Upper lobe of left lung (tissue), 6 donors: ENCODE data around the gene USP2. TPM values are rescaled to one million over a fixed set of nuclear protein-coding genes. Genes with fewer than 3 reads are reported as not detected.

Experiments
- ATAC-seq, 2 donors: fragments of 200-7000 bp; cut with Tn5 transposase; one replicate each; pipeline ENCODE4 v1.9.1; 2022; ENCODE audit warnings: mild to moderate bottlenecking in 2 of 2, moderate library complexity in 2 of 2; ENCODE audit not compliant: low FRiP score in 2 of 2
- DNase-seq, 2 donors: peaks; one replicate each; pipeline ENCODE4 v3.0.0-alpha.2; 2019 to 2020
- H3K27ac ChIP-seq, 4 donors: fragments of 200-600 bp; sonication (generic); one replicate each; pipeline ENCODE4 v1.5.1; 2016 to 2019
- H3K27me3 ChIP-seq, 4 donors: fragments of 200-600 bp; sonication (generic); one replicate each; pipeline ENCODE4 v1.5.1; 2017 to 2019
- H3K36me3 ChIP-seq, 4 donors: fragments of 200-600 bp; sonication (generic); one replicate each; pipeline ENCODE4 v1.5.1; 2016 to 2019
- H3K4me1 ChIP-seq, 4 donors: fragments of 200-600 bp; sonication (generic); one replicate each; pipeline ENCODE4 v1.5.1; 2018 to 2019
- H3K4me3 ChIP-seq, 4 donors: fragments of 200-600 bp; sonication (generic); one replicate each; pipeline ENCODE4 v1.5.1; 2017 to 2019; ENCODE audit warnings: mild to moderate bottlenecking in 2 of 4, moderate library complexity in 1 of 4
- H3K9me3 ChIP-seq, 4 donors: fragments of 200-600 bp; sonication (generic); one replicate each; pipeline ENCODE4 v1.5.1; 2018 to 2019
- EP300 ChIP-seq, 4 donors: sonication (generic); formaldehyde crosslinking; IDR thresholded peaks; one replicate each; pipeline ENCODE4 v1.5.1; 2017; ENCODE audit warnings: antibody characterized with exemption in 4 of 4, control low read depth in 2 of 4
- POLR2A ChIP-seq, 4 donors: fragments of 450-650 bp; IDR thresholded peaks; one replicate each; pipeline ENCODE4 v1.5.1; 2016 to 2017; ENCODE audit warnings: antibody characterized with exemption in 4 of 4, mild to moderate bottlenecking in 2 of 4
- POLR2AphosphoS5 ChIP-seq, 2 donors: sonication (generic); formaldehyde crosslinking; IDR thresholded peaks; one replicate each; pipeline ENCODE4 v1.5.1; 2017; ENCODE audit warnings: antibody characterized with exemption in 2 of 2
- WGBS, 2 donors: methylation state at CpG; one replicate each; pipeline ENCODE4 v1.1.5; 2017 to 2018; 5-methylcytosine and 5-hydroxymethylcytosine counted together
- total RNA-seq, 6 donors: library from RNA; depleted of rRNA in 4 of 6; stranded (reverse); fragments of >200 nt in 4 of 6; gene quantifications; one replicate each; pipeline versions ENCODE4 v1.1.0 to v1.2.1, GENCODE V29; 2016 to 2021
- TF ChIP-seq, protein P1 (sequence below), 6 experiments: fragments of 450-650 bp in 4 of 6; fragments of 200-600 bp in 2 of 6; sonication (generic) in 2 of 6; IDR thresholded peaks; one replicate each; pipeline ENCODE4 v1.5.1; 2016 to 2019; ENCODE audit warnings: antibody characterized with exemption in 6 of 6
- donor health status: DM: no; HTN: no; CAD: no; lungs with moderate emphysema.
- donor health status: DM: no; HTN: yes; CAD: no; lungs with severe emphysema.

Gene USP2
- total RNA-seq, 6 donors from 2014 or later: 1.7 to 5.0 (median 3.0) TPM

- no peaks in the 10 kb centered on the region for H3K27me3 ChIP-seq
- no peak overlapping the region for H3K4me3 ChIP-seq
- H3K4me1 ChIP-seq: peaks cover 3 to 24% (median 18%) of the 10 kb centered on the region in 4 donors
- H3K36me3 ChIP-seq: no peaks in the 10 kb centered on the region
- DNase-seq (no peak), ATAC-seq (no peak)
- TF ChIP-seq, protein P1, sequence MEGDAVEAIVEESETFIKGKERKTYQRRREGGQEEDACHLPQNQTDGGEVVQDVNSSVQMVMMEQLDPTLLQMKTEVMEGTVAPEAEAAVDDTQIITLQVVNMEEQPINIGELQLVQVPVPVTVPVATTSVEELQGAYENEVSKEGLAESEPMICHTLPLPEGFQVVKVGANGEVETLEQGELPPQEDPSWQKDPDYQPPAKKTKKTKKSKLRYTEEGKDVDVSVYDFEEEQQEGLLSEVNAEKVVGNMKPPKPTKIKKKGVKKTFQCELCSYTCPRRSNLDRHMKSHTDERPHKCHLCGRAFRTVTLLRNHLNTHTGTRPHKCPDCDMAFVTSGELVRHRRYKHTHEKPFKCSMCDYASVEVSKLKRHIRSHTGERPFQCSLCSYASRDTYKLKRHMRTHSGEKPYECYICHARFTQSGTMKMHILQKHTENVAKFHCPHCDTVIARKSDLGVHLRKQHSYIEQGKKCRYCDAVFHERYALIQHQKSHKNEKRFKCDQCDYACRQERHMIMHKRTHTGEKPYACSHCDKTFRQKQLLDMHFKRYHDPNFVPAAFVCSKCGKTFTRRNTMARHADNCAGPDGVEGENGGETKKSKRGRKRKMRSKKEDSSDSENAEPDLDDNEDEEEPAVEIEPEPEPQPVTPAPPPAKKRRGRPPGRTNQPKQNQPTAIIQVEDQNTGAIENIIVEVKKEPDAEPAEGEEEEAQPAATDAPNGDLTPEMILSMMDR (IDR thresholded peaks at IDR 0.05): no peak
- TF ChIP-seq POLR2AphosphoS5 (IDR thresholded peaks at IDR 0.05) (no peak), POLR2A (IDR thresholded peaks at IDR 0.05) (no peak), EP300 (IDR thresholded peaks at IDR 0.05) (no peak)
- peak overlapping the region in 2 of 4 donors; percentile 36 to 44 for H3K27ac ChIP-seq
- 23 to 32% methylated on average over 4 of the region's 4 CpGs for WGBS, 2 donors
- no peaks in the 10 kb centered on the region for H3K9me3 ChIP-seq
These were observed 28.6 kb downstream of the USP2 start for GRCh38 chr11:119352857-119353260.

DNA sequence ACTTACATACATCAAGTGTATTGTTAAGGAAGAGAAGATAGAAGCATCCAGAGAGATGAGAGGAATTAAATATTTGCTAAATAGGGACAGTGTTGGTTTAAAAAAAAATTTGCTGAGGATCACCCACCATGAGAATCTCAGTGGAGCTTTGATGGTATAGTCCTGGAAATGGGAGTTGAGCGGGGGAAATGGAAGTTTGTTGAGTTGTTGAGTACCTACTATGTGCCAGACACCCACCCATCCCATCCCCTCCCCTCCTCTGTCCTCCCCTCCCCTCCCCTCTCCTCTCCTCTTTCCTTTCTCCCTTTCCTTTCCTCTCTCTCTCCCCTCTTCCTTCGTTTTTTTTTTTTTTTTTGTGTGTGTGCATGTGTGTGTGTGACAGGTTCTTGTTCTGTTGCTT lies 30.3 kb downstream of the USP2 start:
- Histone ChIP-seq H3K36me3 (no peaks in the 10 kb centered on the region), H3K9me3 (no peaks in the 10 kb centered on the region), H3K27me3 (no peaks in the 10 kb centered on the region), H3K4me3 (no peak overlapping the region), H3K27ac (no peak overlapping the region), H3K4me1 (peaks cover 3 to 13% (median 10%) of the 10 kb centered on the region in 4 donors)
- DNase-seq: no peak
- TF ChIP-seq, protein P1 (IDR thresholded peaks at IDR 0.05): no peak
- TF ChIP-seq POLR2AphosphoS5 (IDR thresholded peaks at IDR 0.05): no peak
- TF ChIP-seq EP300 (IDR thresholded peaks at IDR 0.05): no peak
- no peak for TF ChIP-seq POLR2A (IDR thresholded peaks at IDR 0.05)
- no peak for ATAC-seq
- 47 to 60% methylated on average over 2 of the region's 2 CpGs for WGBS, 2 donors

GRCh38 chr11:119350302-119350701 lies 31.2 kb downstream of the USP2 start:
- Histone ChIP-seq H3K36me3 (no peaks in the 10 kb centered on the region), H3K9me3 (no peaks in the 10 kb centered on the region), H3K4me1 (peaks cover 0 to 6% (median 3%) of the 10 kb centered on the region in 4 donors), H3K27ac (no peak overlapping the region), H3K27me3 (no peaks in the 10 kb centered on the region), H3K4me3 (no peak overlapping the region)
- ATAC-seq (no peak), DNase-seq (no peak)
- 74 to 79% methylated on average over 6 of the region's 6 CpGs for WGBS, 2 donors
- TF ChIP-seq POLR2AphosphoS5 (IDR thresholded peaks at IDR 0.05) (no peak), EP300 (IDR thresholded peaks at IDR 0.05) (no peak), POLR2A (IDR thresholded peaks at IDR 0.05) (no peak)
- TF ChIP-seq, protein P1 (IDR thresholded peaks at IDR 0.05): no peak

DNA sequence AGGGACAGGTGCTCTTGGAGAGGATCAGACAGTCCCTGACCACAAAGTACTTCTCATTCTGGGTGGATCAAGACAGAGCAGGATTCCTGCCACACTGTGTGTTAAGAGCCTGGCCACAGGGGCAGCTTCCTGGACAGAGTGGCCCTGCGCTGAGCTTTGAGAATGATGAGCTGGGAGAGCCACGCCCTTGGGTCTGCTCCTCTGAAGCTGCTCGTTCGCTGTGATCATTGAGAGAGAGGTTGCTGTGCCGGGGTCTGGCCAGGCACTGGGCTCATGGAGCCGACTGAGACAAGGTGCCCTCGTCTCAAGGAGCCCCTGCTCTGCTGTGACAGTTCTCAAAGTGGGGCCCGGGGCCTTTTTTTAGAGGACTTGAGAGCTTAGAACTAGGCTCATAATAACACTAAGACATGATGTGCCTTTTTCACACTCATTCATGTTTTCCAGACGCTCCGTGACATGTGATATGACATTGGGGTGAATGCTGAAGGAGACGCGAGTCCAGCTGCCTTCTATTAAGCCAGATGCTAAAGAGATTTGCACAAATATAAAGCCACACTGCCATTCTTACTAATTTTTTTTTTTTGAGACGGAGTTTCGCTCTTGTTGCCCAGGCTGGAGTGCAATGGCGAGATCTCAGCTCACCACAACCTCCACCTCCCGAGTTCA lies 33.4 kb downstream of the USP2 start:
- 71 to 83% methylated on average over 12 to 16 of the region's 16 CpGs for WGBS, 2 donors
- DNase-seq (no peak), ATAC-seq (peak in 1 of 2 donors; percentile 72)
- Histone ChIP-seq H3K4me3 (no peak overlapping the region), H3K4me1 (no peaks in the 10 kb centered on the region), H3K27ac (no peak overlapping the region), H3K36me3 (no peaks in the 10 kb centered on the region), H3K9me3 (no peaks in the 10 kb centered on the region), H3K27me3 (no peaks in the 10 kb centered on the region)
- TF ChIP-seq POLR2A (IDR thresholded peaks at IDR 0.05): no peak

DNA sequence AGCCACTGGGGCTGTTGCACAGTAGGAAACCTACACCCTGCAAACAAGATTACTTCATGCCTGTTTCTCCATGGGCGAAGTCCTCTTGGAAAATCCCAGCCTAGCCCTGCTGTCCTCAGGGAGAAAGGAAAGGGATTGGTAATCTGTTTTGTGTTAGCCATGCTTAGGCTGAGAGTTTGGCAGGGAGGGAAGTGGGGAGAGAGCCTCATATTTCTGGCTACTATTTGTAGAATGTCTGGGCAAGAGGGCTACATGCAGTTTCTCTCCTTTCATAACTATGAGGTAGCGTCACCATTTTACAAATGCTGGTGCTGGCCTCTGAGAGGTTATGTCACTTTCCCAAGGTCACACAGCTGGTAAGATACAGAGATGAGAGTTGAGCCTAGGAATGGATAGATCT lies 34.2 kb downstream of the USP2 start:
- DNase-seq: no peak
- Histone ChIP-seq H3K27me3 (no peaks in the 10 kb centered on the region), H3K4me1 (peaks cover 0 to 2% (median 0%) of the 10 kb centered on the region in 4 donors), H3K4me3 (no peak overlapping the region), H3K9me3 (no peaks in the 10 kb centered on the region), H3K36me3 (no peaks in the 10 kb centered on the region), H3K27ac (no peak overlapping the region)
- 88% methylated on average over 2 of the region's 2 CpGs for WGBS, 2 donors
- TF ChIP-seq, protein P1 (IDR thresholded peaks at IDR 0.05): no peak
- TF ChIP-seq POLR2A (IDR thresholded peaks at IDR 0.05) (no peak), POLR2AphosphoS5 (IDR thresholded peaks at IDR 0.05) (no peak)
- ATAC-seq: peak in 1 of 2 donors; percentile 88
